Measurements from ENCODE around the gene FOXA1. TPM values are rescaled to one million over a fixed set of nuclear protein-coding genes. Genes with fewer than 3 reads are reported as not detected.

The FOXA1 gene
- total and polyA plus RNA-seq, 9 of the 15 experiments (the other 6 are each of a cell fraction or from before 2014, with no cell fraction given) = 0.20 to 3.0 (median 1.3) TPM

GRCh38 chr14:37616853-37617252 is 21.8 kb upstream of the FOXA1 start:
- Histone ChIP-seq H3K36me3 (ENCODE audit: control insufficient read depth, insufficient read depth, low read length) (no peaks in the 10 kb centered on the region), H3K9ac (ENCODE audit: insufficient read depth in 1 of 2, low read depth in 2 of 2, low read length in 2 of 2) (no peak overlapping the region), H3K27me3 (ENCODE audit: control insufficient read depth in 2 of 2, insufficient read depth in 2 of 2, low read length in 2 of 2) (no peaks in the 10 kb centered on the region; a peak in 1 of 5 replicates), H2AFZ (ENCODE audit: low read depth, low read length) (no peak overlapping the region), H3K27ac (ENCODE audit: extremely low read depth, low read depth, low read length) (no peak overlapping the region), H3K9me3 (replicated peaks; ENCODE audit: control insufficient read depth, insufficient read depth, low read depth, low read length) (no peaks in the 10 kb centered on the region), H3K4me3 (no peak overlapping the region), H3K9me1 (ENCODE audit: control insufficient read depth, insufficient read depth, low read length) (no peaks in the 10 kb centered on the region), H3K4me1 (replicated peaks in 1 of 2; ENCODE audit: control insufficient read depth in 2 of 2, insufficient read depth in 2 of 2, low read length in 2 of 2) (no peaks in the 10 kb centered on the region), H3K79me2 (ENCODE audit: control insufficient read depth, insufficient read depth, low read length) (no peaks in the 10 kb centered on the region), H3K4me2 (ENCODE audit: insufficient read depth, low read length) (no peak overlapping the region), H4K20me1 (replicated peaks; ENCODE audit: control insufficient read depth, insufficient read depth, low read length) (no peaks in the 10 kb centered on the region)
- intact Hi-C loops (cut with micrococcal nuclease) (no loop called here), in situ Hi-C loops (cut with MboI) (no loop called here)
- ATAC-seq (no peak), DNase-seq (ENCODE audit: extremely low read depth in 1 of 4, low spot score in 3 of 4) (no peak), FAIRE-seq (no peak)
- WGBS (ENCODE audit: insufficient coverage, low coverage, missing lambda C conversion rate) = 0% methylated on average over 4 of the region's 4 CpGs
- CTCF ChIA-PET (ENCODE audit: low intra/inter-chr PET ratio) = no interaction called here
- POLR2A ChIA-PET = interaction anchor here (0.6 kb wide), 1 partner anchor 1130 kb away, joined by 3 read pairs; no protein-coding TSS in a partner anchor
- BruUV-seq (replicated peaks) = no TSS peak
- TF ChIP-seq ZNF764 (CRISPR knock-in tag; IDR thresholded peaks at IDR 0.05; ENCODE audit: low read depth) (no peak), AFF4 (CRISPR knock-in tag; IDR thresholded peaks at IDR 0.05) (no peak), CBX1 (IDR thresholded peaks at IDR 0.05; ENCODE audit: low read depth) (no peak), RBM25 (IDR thresholded peaks at IDR 0.05; ENCODE audit: low read depth, low read length, severe bottlenecking) (no peak), PPARD (CRISPR knock-in tag; IDR thresholded peaks at IDR 0.05) (no peak), RBM34 (IDR thresholded peaks at IDR 0.05; ENCODE audit: borderline replicate concordance, insufficient read depth, low read length) (no peak), MEF2D (tag; conservative IDR thresholded peaks at IDR 0.05; ENCODE audit: low read depth) (no peak), ZKSCAN3 (CRISPR knock-in tag; IDR thresholded peaks at IDR 0.05) (no peak), NFATC3 (IDR thresholded peaks at IDR 0.05) (no peak), SMC3 (conservative IDR thresholded peaks at IDR 0.05; ENCODE audit: insufficient read depth, low read depth, low read length) (no peak), E2F4 (CRISPR knock-in tag; IDR thresholded peaks at IDR 0.05; ENCODE audit: low read depth) (no peak), ID3 (CRISPR knock-in tag; IDR thresholded peaks at IDR 0.05) (no peak), ID3 (tag; IDR thresholded peaks at IDR 0.05) (no peak)
- TF ChIP-seq, protein P1, sequence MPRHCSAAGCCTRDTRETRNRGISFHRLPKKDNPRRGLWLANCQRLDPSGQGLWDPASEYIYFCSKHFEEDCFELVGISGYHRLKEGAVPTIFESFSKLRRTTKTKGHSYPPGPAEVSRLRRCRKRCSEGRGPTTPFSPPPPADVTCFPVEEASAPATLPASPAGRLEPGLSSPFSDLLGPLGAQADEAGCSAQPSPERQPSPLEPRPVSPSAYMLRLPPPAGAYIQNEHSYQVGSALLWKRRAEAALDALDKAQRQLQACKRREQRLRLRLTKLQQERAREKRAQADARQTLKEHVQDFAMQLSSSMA (CRISPR knock-in tag; IDR thresholded peaks at IDR 0.05) = no peak
- TF ChIP-seq, protein P2, sequence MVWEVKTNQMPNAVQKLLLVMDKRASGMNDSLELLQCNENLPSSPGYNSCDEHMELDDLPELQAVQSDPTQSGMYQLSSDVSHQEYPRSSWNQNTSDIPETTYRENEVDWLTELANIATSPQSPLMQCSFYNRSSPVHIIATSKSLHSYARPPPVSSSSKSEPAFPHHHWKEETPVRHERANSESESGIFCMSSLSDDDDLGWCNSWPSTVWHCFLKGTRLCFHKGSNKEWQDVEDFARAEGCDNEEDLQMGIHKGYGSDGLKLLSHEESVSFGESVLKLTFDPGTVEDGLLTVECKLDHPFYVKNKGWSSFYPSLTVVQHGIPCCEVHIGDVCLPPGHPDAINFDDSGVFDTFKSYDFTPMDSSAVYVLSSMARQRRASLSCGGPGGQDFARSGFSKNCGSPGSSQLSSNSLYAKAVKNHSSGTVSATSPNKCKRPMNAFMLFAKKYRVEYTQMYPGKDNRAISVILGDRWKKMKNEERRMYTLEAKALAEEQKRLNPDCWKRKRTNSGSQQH (CRISPR knock-in tag; IDR thresholded peaks at IDR 0.05) = no peak
